Measurements from ENCODE around the gene CUX1.

Gene CUX1

GRCh38 chr7:102304668-102305067 lies 487.2 kb downstream of the CUX1 start (continued):
- TF ChIP-seq TSHZ1 (tag by site-specific recombination; IDR thresholded peaks at IDR 0.05; ENCODE audit: borderline replicate concordance) (no peak), ZIC2 (tag by site-specific recombination; IDR thresholded peaks at IDR 0.05) (peak; percentile 40)

- TF ChIP-seq ZBTB20 (tag by site-specific recombination; IDR thresholded peaks at IDR 0.05) (no peak), ZNF510 (tag by site-specific recombination; IDR thresholded peaks at IDR 0.05; ENCODE audit: insufficient replicate concordance) (no peak), HIC1 (tag by site-specific recombination; IDR thresholded peaks at IDR 0.05) (no peak), ZNF488 (tag by site-specific recombination; IDR thresholded peaks at IDR 0.05) (no peak), SCRT1 (tag by site-specific recombination; IDR thresholded peaks at IDR 0.05; ENCODE audit: borderline replicate concordance) (no peak), ZNF335 (tag by site-specific recombination; conservative IDR thresholded peaks at IDR 0.05) (no peak)
- CTCF ChIA-PET, result interaction anchor here (0.7 to 0.9 kb wide), 3 partner anchors 86 to 1166 kb away, joined by 3 to 6 read pairs (median 3); no protein-coding TSS in a partner anchor
- Histone ChIP-seq H3K9me3 (ENCODE audit: control insufficient read depth, insufficient read depth, low read depth, low read length) (no peaks in the 10 kb centered on the region), H3K4me1 (ENCODE audit: control insufficient read depth, insufficient read depth, low read length) (peaks cover 7% of the 10 kb centered on the region; the same call in 1 of the 2 replicates), H3K4me3 (ENCODE audit: low read depth, low read length) (no peak overlapping the region), H3K36me3 (ENCODE audit: control insufficient read depth in 2 of 2, insufficient read depth in 1 of 2, low read length in 2 of 2) (no peaks in the 10 kb centered on the region), H3K27ac (ENCODE audit: extremely low read depth, low read depth, low read length) (no peak overlapping the region)
- POLR2A ChIA-PET, result no interaction called here
Measured at GRCh38 chr7:102305414-102306268, 488.2 kb downstream of the CUX1 start.

GRCh38 chr7:102306916-102307677 lies 489.7 kb downstream of the CUX1 start:
- Histone ChIP-seq H3K4me3 (ENCODE audit: low read depth, low read length) (no peak overlapping the region), H3K36me3 (ENCODE audit: control insufficient read depth in 2 of 2, insufficient read depth in 1 of 2, low read length in 2 of 2) (no peaks in the 10 kb centered on the region; a peak in 1 of 3 replicates), H3K9me3 (ENCODE audit: control insufficient read depth, insufficient read depth, low read depth, low read length) (no peaks in the 10 kb centered on the region), H3K27ac (ENCODE audit: extremely low read depth, low read depth, low read length) (no peak overlapping the region), H3K4me1 (ENCODE audit: control insufficient read depth, insufficient read depth, low read length) (peaks cover 7% of the 10 kb centered on the region; the same call in 1 of the 2 replicates)
- ChIA-PET POLR2A (no interaction called here), CTCF (interaction anchor here (0.6 to 1.1 kb wide), 2 partner anchors 11 to 88 kb away, joined by 3 read pairs; no protein-coding TSS in a partner anchor)
- TF ChIP-seq ZNF629 (tag by site-specific recombination; IDR thresholded peaks at IDR 0.05) (no peak), ZBTB20 (tag by site-specific recombination; IDR thresholded peaks at IDR 0.05) (no peak), ZNF391 (tag by site-specific recombination; IDR thresholded peaks at IDR 0.05; ENCODE audit: borderline replicate concordance, low read depth) (no peak), ZNF324 (tag by site-specific recombination; IDR thresholded peaks at IDR 0.05) (no peak), PATZ1 (tag by site-specific recombination; IDR thresholded peaks at IDR 0.05) (0 out of 2 replicates have a peak, but pooled peaks have one; percentile 32), ZNF510 (tag by site-specific recombination; IDR thresholded peaks at IDR 0.05; ENCODE audit: insufficient replicate concordance) (no peak), ZNF518A (tag by site-specific recombination; conservative IDR thresholded peaks at IDR 0.05; ENCODE audit: low read depth) (no peak)
